ENCODE measurements around the gene CKS2. TPM values are rescaled to one million over a fixed set of nuclear protein-coding genes. Genes with fewer than 3 reads are reported as not detected.
A peak's percentile ranks its signal among the peaks of the same experiment; 100 is the strongest.

Gene CKS2
- total and polyA plus RNA-seq, 4 experiments from 2014 or later = 6.5 to 35.4 (median 16.4) TPM

- H3K27ac Mint-ChIP-seq = peak overlapping the region in 5 of 7 donors; percentile 12 to 82 (median 47)
- peaks cover 22 to 36% of the 10 kb centered on the region in 2 donors for H3K36me3 Mint-ChIP-seq
- Histone ChIP-seq H3K4me3 (ENCODE audit: low read length in 2 of 2) (no peak overlapping the region), H3K27ac (ENCODE audit: low read depth, low read length) (no peak overlapping the region), H3K36me3 (ENCODE audit: insufficient read depth, low read length) (peaks cover 26% of the 10 kb centered on the region), H3K9me3 (ENCODE audit: control insufficient read depth in 1 of 2, low read length in 2 of 2) (no peaks in the 10 kb centered on the region), H3K27me3 (ENCODE audit: insufficient read depth, low read length) (no peaks in the 10 kb centered on the region), H3K4me1 (ENCODE audit: insufficient read depth, low read length) (no peaks in the 10 kb centered on the region)
- H3K9me3 Mint-ChIP-seq = peaks cover 0 to 8% (median 0%) of the 10 kb centered on the region in 8 donors
- ChIA-PET CTCF (ENCODE audit: partially characterized antibody) (no interaction called here), POLR2A (ENCODE audit: partially characterized antibody) (interaction anchor here (1.0 to 1.5 kb wide), 4 partner anchors 10 to 16 kb away, joined by 3 to 4 read pairs (median 3); no protein-coding TSS in a partner anchor)
- H3K4me1 Mint-ChIP-seq = peaks cover 0 to 16% (median 9%) of the 10 kb centered on the region in 4 donors
- no peaks in the 10 kb centered on the region for H3K27me3 Mint-ChIP-seq
- intact Hi-C loops (cut with micrococcal nuclease) = no loop called here
- no peak overlapping the region for H3K4me3 Mint-ChIP-seq
- DNase-seq = no peak
Observed at GRCh38 chr9:89363921-89364665, 53.1 kb downstream of the CKS2 start.

GRCh38 chr9:89364666-89365531 lies 53.9 kb downstream of the CKS2 start:
- CTCF ChIA-PET (ENCODE audit: partially characterized antibody) = no interaction called here
- H3K4me3 Mint-ChIP-seq = no peak overlapping the region
- H3K36me3 ChIP-seq (ENCODE audit: insufficient read depth, low read length) = peaks cover 23% of the 10 kb centered on the region
- H3K36me3 Mint-ChIP-seq = peaks cover 18 to 28% of the 10 kb centered on the region in 2 donors
- no peak overlapping the region for H3K4me3 ChIP-seq (ENCODE audit: low read length in 2 of 2)
- no peaks in the 10 kb centered on the region for H3K9me3 ChIP-seq (ENCODE audit: control insufficient read depth in 1 of 2, low read length in 2 of 2)
- H3K4me1 ChIP-seq (ENCODE audit: insufficient read depth, low read length) = peaks cover 2% of the 10 kb centered on the region
- no peak overlapping the region for H3K27ac ChIP-seq (ENCODE audit: low read depth, low read length)
- peak overlapping the region in 4 of 7 donors; percentile 12 to 82 (median 60) for H3K27ac Mint-ChIP-seq
- intact Hi-C loops (cut with micrococcal nuclease) = no loop called here
- H3K27me3 ChIP-seq (ENCODE audit: insufficient read depth, low read length) = no peaks in the 10 kb centered on the region
- no peaks in the 10 kb centered on the region for H3K27me3 Mint-ChIP-seq
- H3K9me3 Mint-ChIP-seq = peaks cover 0 to 8% (median 0%) of the 10 kb centered on the region in 8 donors
- H3K4me1 Mint-ChIP-seq = peaks cover 0 to 16% (median 8%) of the 10 kb centered on the region in 4 donors
- DNase-seq = no peak
- POLR2A ChIA-PET (ENCODE audit: partially characterized antibody) = interaction anchor here (0.6 to 1.2 kb wide), 3 partner anchors 9 to 11 kb away, joined by 3 to 4 read pairs (median 3); no protein-coding TSS in a partner anchor

GRCh38 chr9:89365532-89365912 lies 54.5 kb downstream of the CKS2 start:
- no peak for DNase-seq
- peaks cover 0 to 8% (median 0%) of the 10 kb centered on the region in 8 donors for H3K9me3 Mint-ChIP-seq
- no peaks in the 10 kb centered on the region for H3K9me3 ChIP-seq (ENCODE audit: control insufficient read depth in 1 of 2, low read length in 2 of 2)
- peaks cover 0 to 16% (median 5%) of the 10 kb centered on the region in 4 donors for H3K4me1 Mint-ChIP-seq
- CTCF ChIA-PET (ENCODE audit: partially characterized antibody) = no interaction called here
- peak overlapping the region in 4 of 7 donors; percentile 3 to 80 (median 76) for H3K27ac Mint-ChIP-seq
- POLR2A ChIA-PET (ENCODE audit: partially characterized antibody) = no interaction called here
- H3K27me3 Mint-ChIP-seq = no peaks in the 10 kb centered on the region
- H3K27ac ChIP-seq (ENCODE audit: low read depth, low read length) = no peak overlapping the region
- peaks cover 8% of the 10 kb centered on the region for H3K4me1 ChIP-seq (ENCODE audit: insufficient read depth, low read length)
- peaks cover 16% of the 10 kb centered on the region for H3K36me3 ChIP-seq (ENCODE audit: insufficient read depth, low read length)
- no peak overlapping the region for H3K4me3 Mint-ChIP-seq
- intact Hi-C loops (cut with micrococcal nuclease) = no loop called here
- H3K27me3 ChIP-seq (ENCODE audit: insufficient read depth, low read length) = no peaks in the 10 kb centered on the region
- peaks cover 12 to 21% of the 10 kb centered on the region in 2 donors for H3K36me3 Mint-ChIP-seq
- H3K4me3 ChIP-seq (ENCODE audit: low read length in 2 of 2) = no peak overlapping the region

Small RNA genes lying within 50 kb of the gene (microRNA-seq; reads per million reads assigned to microRNA genes)
- not detected for gene MIR3153 (ENCODE audit: borderline microRNAs expressed, borderline number of aligned reads, borderline replicate concordance)

Other genes starting within 250 kb of the CKS2 start
- under 1 TPM in 1 of 2 experiments, not detected in 1; 0.06 TPM for gene SHC3, start 132.4 kb upstream of the CKS2 start, total RNA-seq
- gene SHC3, start 132.4 kb upstream of the CKS2 start, polyA plus RNA-seq = not detected
- 100 to 1,000 TPM in 1 of 2 experiments, 10 to 100 TPM in 1; 96.5 to 112 TPM for gene SECISBP2, start 7.3 kb downstream of the CKS2 start, total RNA-seq
- gene SECISBP2, start 7.3 kb downstream of the CKS2 start, polyA plus RNA-seq = 10 to 100 TPM; 12.5 to 23.3 TPM
- gene SEMA4D, start 186.9 kb downstream of the CKS2 start, total RNA-seq = 100 to 1,000 TPM; 393 to 410 TPM
- gene SEMA4D, start 186.9 kb downstream of the CKS2 start, polyA plus RNA-seq = 100 to 1,000 TPM in 1 of 2 donors, 10 to 100 TPM in 1; 49.5 to 166 TPM

All from CD4-positive, alpha-beta memory T cell (primary cell).